ENCODE data around the gene EGLN1. TPM values are rescaled to one million over a fixed set of nuclear protein-coding genes. Genes with fewer than 3 reads are reported as not detected.

EGLN1 gene
- total and polyA plus RNA-seq, 2 experiments from 2014 or later = 1.9 to 6.0 TPM

- Mint-ChIP-seq H3K36me3 (ENCODE audit: low read depth) (no peaks in the 10 kb centered on the region), H3K4me3 (no peak overlapping the region), H3K27ac (no peak overlapping the region), H3K4me1 (no peaks in the 10 kb centered on the region), H3K27me3 (ENCODE audit: insufficient read depth, low read depth, poor library complexity) (peaks cover 3% of the 10 kb centered on the region), H3K9me3 (no peaks in the 10 kb centered on the region)
- H3K4me1 ChIP-seq (ENCODE audit: insufficient read depth) = no peaks in the 10 kb centered on the region
- no peak overlapping the region for H3K4me3 ChIP-seq
- TF ChIP-seq REST (IDR thresholded peaks at IDR 0.05; ENCODE audit: unreplicated experiment) (no peak), CTCF (conservative IDR thresholded peaks at IDR 0.05; ENCODE audit: low read depth in 2 of 2) (peak; percentile 72 to 89)
- H3K27ac ChIP-seq (ENCODE audit: low read depth) = no peak overlapping the region
- no peak overlapping the region for H3K4me2 ChIP-seq
- H3K27me3 ChIP-seq (ENCODE audit: insufficient read depth) = no peaks in the 10 kb centered on the region
- DNase-seq (ENCODE audit: low spot score) (peak; percentile 86), ATAC-seq (peak; percentile 100)
- H4K20me1 ChIP-seq (replicated peaks; ENCODE audit: insufficient read depth) = no peaks in the 10 kb centered on the region
- H3K79me2 ChIP-seq (replicated peaks; ENCODE audit: insufficient read depth) = no peaks in the 10 kb centered on the region
- no peaks in the 10 kb centered on the region for H3F3A ChIP-seq (replicated peaks; ENCODE audit: low read depth)
- no peaks in the 10 kb centered on the region for H3K36me3 ChIP-seq (ENCODE audit: insufficient read depth)
- H3K9me2 ChIP-seq (ENCODE audit: insufficient read depth) = no peaks in the 10 kb centered on the region
- no peak overlapping the region for H2AFZ ChIP-seq
These were observed 106.2 kb downstream of the EGLN1 start for GRCh38 chr1:231315887-231316286.

Other genes starting within 250 kb of the EGLN1 start
- gene GNPAT, start 181.1 kb downstream of the EGLN1 start, total RNA-seq (2014; rRNA removed; shearing (Covaris generic)) = 45.4 and 46.2 TPM in 2 replicates
- 28.8 and 32.8 TPM in 2 replicates for gene GNPAT, start 181.1 kb downstream of the EGLN1 start, polyA plus RNA-seq (2016; fragmentation: Nextera tagmentation; extraction: Ambion mirVana)
- 14.4 and 16.5 TPM in 2 replicates for gene EXOC8, start 84.4 kb downstream of the EGLN1 start, total RNA-seq (2014; rRNA removed; shearing (Covaris generic))
- 2.3 TPM in 2 replicates for gene EXOC8, start 84.4 kb downstream of the EGLN1 start, polyA plus RNA-seq (2016; fragmentation: Nextera tagmentation; extraction: Ambion mirVana)
- 15.7 and 25.0 TPM in 2 replicates for gene SPRTN, start 84.0 kb downstream of the EGLN1 start, total RNA-seq (2014; rRNA removed; shearing (Covaris generic))
- gene SPRTN, start 84.0 kb downstream of the EGLN1 start, polyA plus RNA-seq (2016; fragmentation: Nextera tagmentation; extraction: Ambion mirVana) = 8.7 and 9.1 TPM in 2 replicates
- 29.9 and 31.7 TPM in 2 replicates for gene TSNAX, start 106.4 kb upstream of the EGLN1 start, total RNA-seq (2014; rRNA removed; shearing (Covaris generic))
- gene TSNAX, start 106.4 kb upstream of the EGLN1 start, polyA plus RNA-seq (2016; fragmentation: Nextera tagmentation; extraction: Ambion mirVana) = 26.7 and 31.5 TPM in 2 replicates
- gene DISC1, start 204.5 kb upstream of the EGLN1 start, total RNA-seq (2014; rRNA removed; shearing (Covaris generic)) = 6.5 TPM in 2 replicates
- gene DISC1, start 204.5 kb upstream of the EGLN1 start, polyA plus RNA-seq (2016; fragmentation: Nextera tagmentation; extraction: Ambion mirVana) = 1.6 and 2.1 TPM in 2 replicates